Mucosa of gallbladder (tissue), 1 donor: Measurements from ENCODE around the gene INPP5A. TPM values are rescaled to one million over a fixed set of nuclear protein-coding genes. Genes with fewer than 3 reads are reported as not detected.
A peak's percentile ranks its signal among the peaks of the same experiment; 100 is the strongest.

Experiments used
- DNase-seq: peaks from one replicate; pipeline ENCODE4 v3.0.0-alpha.2; 2020; ENCODE audit warnings: low spot score
- total RNA-seq: library from RNA; stranded (reverse); gene quantifications from one replicate; pipeline ENCODE4 v1.2.1, GENCODE V29; 2021
- donor health status: DM: no; HTN: no; CAD: no.

The INPP5A gene
- total RNA-seq, 1 donor from 2014 or later, result 44.4 TPM

DNA sequence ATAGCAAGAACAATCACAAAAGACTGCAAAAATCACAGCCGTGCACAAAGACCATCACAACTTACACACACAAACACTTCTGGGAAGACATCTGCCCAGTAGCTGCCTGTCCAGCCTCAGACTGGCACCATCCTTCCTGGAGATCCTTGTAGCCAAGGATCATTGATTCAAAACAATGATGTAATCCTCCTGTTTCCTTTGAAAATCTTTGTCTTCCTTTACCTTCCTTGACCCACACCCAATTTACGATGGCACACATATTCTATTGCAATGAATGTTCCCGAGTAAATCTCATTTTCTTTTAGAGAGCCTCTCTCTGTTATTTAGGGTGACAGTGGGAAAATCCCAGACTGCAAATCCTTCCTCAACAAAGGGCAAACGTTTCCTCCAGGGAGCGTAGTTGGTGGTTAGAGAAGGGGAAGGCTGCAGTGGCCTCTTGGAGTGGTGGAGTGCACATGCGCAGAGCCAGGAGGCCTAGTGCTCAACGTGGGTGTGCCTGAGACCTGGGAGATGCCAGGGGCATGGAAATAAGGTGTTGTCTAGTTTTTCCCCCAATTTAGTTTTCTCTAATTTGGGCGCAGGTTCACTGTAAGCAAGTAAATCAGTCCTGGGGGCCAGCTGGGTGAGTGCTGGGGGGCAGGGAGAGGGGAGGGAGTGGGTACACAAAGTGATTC, 3.1 kb upstream of the INPP5A start:
- DNase-seq, result no peak

DNA sequence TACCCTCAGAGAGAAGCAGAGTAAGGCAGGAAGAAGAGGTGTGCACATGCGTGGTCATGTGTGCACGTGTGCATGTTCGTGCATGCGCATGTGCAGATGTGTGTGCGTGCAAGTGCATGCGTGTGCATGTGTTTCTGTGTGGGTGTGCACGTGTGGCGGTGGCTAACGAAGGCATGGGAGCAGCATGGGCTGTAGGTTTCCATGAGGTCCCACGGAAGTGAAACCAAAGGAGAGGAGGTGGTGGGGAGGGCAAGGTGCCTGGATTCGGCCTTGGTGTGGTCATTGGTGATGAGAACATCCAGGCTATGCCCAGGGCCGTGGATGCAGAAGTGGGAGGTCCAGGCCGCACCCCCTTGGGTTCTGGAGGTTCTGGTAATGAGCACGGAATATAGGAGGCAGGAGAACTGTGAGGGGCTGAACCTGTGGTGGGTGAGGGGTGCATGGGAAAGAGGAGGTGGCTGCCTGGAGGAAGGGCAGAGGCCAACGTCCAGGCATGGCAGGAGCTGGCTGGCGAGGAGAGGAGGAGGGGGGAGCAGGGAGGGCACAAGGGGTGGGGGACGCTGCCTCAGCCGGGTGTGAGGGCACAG, 2.4 kb upstream of the INPP5A start:
- DNase-seq, result no peak

DNA sequence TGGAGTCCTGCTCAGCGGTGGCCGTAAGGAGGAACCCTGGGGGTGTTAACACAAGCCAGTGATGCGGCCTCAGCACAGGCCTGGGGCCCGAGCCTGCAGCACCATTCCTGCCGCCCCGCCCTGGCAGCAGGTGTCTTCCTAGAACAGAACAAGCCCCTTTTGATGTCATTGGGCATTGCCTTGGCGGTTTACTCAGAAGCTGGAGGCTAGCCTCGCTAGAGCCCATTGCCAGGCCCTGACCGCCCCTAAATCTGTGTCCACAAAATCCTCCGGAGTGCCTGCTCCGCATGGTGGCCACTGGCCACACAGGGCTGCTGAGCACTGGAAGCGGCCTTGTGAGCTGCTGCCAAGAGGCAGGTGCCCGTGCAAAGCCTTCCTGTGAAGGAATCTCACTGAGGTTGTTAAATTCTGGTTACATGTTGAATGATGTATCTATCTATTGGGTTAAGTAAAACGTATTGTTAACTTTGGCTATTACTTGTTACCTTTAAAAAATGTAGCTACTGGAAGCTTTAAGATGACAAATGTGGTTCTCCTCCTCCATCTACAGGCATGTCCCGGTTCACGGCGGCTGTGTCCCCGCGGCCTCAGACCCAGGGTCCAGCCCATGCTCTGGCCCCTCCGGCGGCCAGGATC, 1.2 kb upstream of the INPP5A start:
- DNase-seq, result no peak

DNA sequence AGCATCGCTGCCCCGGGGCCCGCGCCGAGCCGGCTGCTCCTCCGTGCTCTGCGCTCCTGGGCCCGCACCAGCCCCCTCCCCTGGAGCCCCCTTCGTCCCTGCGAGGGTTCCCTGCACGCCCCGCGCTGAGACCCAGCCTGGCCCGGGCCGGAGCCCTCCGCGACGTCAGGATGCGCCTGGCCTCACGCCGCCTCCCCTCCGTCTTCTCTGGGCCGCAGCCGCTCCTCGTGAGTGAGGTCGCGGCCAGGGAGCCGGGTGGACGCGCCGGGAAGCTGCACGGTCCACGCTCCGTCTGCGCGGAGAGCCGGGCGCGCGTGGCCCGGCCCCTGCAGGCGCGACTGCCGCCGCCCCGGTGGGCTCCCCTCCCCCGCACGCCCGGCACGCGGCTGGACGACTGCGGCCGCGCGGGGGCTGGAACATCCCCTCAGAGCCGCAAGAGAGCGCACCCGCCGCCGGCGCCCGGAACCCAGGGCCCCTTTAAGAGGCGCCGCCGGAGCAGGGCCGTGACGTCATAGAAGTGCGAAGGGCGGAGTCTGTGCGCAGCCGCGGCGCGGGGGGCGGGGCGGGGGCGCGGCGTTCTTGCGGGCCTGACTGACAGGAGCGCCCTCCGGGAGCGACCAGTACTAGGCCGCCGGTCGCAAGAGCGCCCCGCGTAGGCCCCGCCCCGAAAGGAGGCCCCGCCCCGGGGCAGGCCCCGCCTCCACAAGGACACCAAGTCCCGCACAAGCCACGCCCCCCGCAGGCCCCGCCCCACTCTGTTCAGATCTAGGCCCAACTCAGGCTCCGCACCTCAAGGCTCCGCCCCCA, 507 bp upstream of the INPP5A start:
- DNase-seq, result peak; percentile 100

DNA sequence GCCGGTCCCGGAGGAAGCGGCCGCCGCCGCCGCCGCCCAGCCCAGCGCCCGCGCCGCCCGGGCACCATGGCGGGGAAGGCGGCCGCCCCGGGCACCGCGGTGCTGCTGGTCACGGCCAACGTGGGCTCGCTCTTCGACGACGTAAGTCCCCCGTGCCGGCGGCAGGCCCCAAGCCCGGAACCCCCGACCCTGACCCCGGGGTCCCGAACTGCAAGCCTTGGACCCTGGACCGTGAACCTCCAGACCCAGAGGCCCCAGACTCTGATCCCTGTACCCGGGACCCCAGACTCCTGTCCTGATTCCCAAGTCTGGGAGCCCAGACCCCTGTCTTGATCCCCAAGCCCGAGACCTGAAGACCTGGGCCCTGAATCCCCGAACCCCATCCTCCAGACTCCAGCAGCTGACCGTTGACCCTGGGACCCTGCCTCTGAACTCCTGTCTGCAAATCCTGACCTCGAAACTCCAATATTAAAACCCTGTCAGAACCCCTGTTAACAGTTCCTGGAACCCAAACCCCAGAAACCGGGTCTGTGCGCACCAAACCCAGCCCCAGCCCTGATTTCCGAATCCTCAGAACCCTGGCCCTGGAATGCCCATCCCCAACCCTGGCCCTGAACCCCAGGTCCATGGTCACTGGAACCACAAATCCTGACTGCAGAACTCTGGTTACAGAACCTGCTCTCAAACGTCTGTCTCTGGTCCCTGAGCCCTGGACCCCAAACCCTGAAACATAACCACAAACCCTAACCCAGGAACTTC, 623 bp downstream of the INPP5A start:
- no peak for DNase-seq

- no peak for DNase-seq
Observed at GRCh38 chr10:132538790-132539421, 1.3 kb downstream of the INPP5A start.

- DNase-seq, result no peak
Observed at GRCh38 chr10:132539431-132539839, 1.8 kb downstream of the INPP5A start.

DNA sequence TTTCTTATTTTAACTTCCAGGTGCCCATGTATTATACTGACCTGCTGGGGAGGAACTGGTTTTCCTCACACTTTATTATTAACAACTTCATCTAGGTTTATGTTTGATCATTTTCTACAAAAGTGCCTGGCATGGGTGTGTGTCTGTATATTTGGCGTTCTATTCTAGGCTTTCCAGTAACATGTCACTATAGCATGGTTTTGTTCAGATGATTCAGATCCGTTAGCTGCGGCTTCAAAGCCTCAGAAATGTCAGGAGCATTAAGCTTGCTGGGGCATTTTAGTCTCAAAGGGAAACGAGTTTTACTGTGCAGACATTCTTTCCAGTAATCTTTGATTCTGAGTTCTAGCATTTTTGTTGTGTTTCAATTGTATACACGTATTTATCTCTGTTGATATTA, 2.3 kb downstream of the INPP5A start:
- no peak for DNase-seq

GRCh38 chr10:132540456-132540855, 2.9 kb downstream of the INPP5A start:
- DNase-seq, result no peak

DNA sequence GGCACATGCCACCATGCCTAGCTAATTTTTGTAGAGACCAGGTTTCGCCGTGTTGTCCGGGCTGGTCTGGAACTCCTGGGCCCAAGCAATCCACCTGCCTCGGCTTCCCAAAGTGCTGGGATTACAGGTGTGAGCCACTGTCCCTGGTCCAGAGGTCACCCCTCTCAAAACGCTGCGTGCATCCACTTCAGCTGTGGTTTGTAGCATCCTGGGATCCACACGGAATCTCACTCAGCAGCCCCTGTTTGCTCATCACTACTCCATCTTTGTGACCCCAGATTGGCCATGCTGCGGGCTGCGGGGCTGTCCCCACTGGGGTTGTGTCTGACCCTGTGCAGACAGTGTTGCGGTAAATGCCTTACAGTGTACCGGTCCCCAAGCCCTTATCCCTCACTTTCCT, 3.5 kb downstream of the INPP5A start:
- no peak for DNase-seq

DNA sequence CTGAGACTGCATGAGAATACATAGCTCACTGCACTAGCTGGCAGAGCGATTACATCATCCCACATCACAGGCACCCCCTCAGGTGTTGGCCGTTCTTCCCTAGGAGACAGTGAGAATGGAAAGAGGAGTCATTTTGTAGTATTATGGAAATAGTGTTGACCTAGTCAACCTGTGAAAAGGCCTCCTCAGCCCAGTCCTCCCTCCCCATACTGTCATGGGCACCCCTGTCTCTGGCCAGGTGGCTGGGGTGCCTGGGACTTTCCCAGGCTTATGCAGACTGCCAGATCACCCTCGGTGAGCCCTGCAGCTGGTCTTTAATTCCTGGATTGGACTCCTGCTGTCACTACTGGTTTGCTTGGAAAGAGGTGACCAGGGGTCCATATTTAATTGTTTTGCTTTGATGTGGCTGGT, 4.0 kb downstream of the INPP5A start:
- no peak for DNase-seq

DNA sequence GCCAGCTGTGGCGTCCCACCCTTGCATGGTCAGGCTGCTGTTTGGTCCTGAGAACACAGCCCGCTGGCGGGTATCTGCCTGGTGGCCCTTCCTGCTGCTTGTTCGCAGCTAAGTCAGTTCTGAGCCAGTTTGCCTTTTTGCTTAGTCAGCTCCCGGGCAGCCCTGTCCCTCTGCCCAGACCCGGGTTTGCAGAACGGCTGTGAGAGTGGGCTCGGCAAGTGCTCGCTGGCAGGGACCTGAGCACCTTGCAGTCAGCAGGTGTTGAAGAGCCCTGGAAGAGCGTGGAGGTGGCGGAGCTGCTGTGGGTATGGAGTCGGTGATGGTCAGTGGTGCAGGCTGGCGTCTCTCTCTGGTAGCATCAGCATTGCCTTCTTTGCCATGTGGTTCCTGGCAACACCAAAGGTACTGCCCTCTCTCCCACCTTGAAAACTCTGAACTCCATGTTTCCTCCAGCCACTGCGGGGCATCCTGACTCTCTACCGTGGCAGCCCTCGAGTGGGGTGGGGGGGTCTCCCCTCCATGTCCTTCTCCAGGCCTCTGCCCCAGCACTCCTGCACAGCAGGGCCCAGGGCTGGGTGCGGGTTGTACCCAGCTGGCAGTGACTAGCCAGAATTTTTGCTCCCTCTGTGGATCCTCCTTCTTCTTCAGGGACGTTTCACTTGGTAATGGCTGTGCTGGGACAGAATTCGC, 4.6 kb downstream of the INPP5A start:
- no peak for DNase-seq

- DNase-seq, result no peak
Observed at GRCh38 chr10:132542819-132543218, 5.2 kb downstream of the INPP5A start.

- no peak for DNase-seq
Observed at GRCh38 chr10:132543916-132544743, 6.5 kb downstream of the INPP5A start.

GRCh38 chr10:132544744-132545658, 7.4 kb downstream of the INPP5A start:
- DNase-seq, result no peak

- DNase-seq, result no peak
Observed at GRCh38 chr10:132545659-132546367, 8.2 kb downstream of the INPP5A start.

DNA sequence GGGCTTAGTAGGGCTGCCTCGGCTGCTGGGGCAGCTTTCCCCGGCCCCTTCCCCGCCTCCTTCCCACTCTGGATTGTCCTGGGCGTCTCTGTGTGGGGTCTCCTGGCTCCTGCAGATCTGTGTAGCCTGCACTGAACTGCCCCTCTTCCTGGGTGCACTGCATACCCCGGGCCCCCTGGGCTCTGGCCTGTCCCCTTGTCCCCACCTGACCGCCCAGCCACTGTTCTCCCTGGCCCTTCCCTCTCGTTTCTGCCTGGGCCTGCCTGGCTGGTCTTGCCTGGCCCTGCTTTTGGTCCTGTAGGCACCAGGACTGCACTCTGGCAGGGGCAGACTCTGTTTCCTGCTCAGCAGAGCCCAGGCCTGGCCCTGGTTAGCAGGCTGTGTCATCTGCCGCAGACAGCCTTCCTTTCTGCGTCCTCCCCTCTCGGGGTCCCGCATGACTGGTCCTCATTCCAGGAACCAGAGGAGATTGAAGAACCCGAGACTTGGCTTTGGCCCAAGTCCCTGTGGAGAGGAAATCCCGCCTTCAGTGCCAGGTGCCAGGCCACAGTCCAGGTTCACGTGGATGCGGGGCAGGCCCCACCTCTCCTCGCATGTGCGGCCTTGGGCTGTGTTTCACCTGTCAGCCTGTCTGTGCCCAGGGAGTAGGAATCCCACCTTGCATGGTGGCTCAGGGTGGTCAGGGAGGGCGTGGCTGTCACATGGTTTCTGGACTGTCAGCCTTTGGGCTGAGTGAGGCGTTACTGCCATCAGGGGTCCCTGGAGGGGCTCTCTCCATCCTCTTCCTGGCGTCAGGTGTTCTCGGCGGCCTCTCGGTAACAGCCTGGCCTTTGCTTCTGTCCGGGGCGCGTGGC, 9.2 kb downstream of the INPP5A start:
- DNase-seq, result peak; percentile 45
